UCSD-AML1 (cell line): Measurements from ENCODE around the gene MYBPC2.

ENCODE experiments used
- DNase-seq: peaks from one replicate; lab custom pipeline; 2025; ENCODE audit not compliant: unreplicated experiment; lab: John Stamatoyannopoulos, UW

The MYBPC2 gene

DNA sequence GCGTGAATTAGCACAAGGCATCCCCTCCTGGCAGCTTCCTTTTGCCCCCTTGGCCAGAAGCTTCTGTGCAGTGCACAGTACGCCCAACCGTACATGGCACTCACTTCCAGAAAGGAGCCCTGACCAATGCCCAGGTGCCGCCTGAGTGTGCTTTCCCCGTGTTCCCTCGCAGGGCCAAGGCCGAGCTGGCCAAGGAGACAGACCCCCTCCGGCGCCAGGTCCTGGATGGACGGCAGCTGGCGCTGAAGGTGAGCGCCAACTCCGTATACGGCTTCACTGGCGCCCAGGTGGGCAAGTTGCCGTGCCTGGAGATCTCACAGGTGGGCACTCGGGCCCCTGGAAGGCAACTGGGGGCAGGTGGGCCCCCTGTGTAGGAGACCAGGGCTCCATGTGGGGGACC lies 23.3 kb upstream of the MYBPC2 start:
- no peak for DNase-seq

DNA sequence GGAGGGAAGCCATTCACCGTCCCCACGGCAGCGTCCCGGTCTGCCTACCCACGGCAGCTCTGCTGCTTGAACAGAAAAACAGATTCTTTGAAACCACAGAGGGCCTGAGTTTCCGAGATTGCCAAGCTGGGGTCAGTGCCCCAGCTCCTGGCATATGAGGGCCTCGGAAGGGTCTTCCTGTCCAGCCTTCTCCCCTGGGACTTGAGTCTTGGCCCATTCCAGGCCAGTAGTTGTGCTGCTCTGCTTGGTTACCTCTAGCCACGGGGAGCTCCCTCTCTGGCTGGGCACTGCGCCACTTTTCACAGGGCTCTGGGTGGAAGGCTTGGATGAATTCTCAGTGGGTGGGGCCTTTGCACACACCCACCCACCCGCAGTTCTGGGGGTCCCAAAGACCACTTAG lies 22.6 kb upstream of the MYBPC2 start:
- no peak for DNase-seq

- DNase-seq, result no peak
These were observed 20.3 kb upstream of the MYBPC2 start for GRCh38 chr19:50412419-50412818.

GRCh38 chr19:50413096-50413495 lies 19.6 kb upstream of the MYBPC2 start:
- DNase-seq, result no peak

- no peak for DNase-seq
These were observed 19.2 kb upstream of the MYBPC2 start for GRCh38 chr19:50413531-50413930.

DNA sequence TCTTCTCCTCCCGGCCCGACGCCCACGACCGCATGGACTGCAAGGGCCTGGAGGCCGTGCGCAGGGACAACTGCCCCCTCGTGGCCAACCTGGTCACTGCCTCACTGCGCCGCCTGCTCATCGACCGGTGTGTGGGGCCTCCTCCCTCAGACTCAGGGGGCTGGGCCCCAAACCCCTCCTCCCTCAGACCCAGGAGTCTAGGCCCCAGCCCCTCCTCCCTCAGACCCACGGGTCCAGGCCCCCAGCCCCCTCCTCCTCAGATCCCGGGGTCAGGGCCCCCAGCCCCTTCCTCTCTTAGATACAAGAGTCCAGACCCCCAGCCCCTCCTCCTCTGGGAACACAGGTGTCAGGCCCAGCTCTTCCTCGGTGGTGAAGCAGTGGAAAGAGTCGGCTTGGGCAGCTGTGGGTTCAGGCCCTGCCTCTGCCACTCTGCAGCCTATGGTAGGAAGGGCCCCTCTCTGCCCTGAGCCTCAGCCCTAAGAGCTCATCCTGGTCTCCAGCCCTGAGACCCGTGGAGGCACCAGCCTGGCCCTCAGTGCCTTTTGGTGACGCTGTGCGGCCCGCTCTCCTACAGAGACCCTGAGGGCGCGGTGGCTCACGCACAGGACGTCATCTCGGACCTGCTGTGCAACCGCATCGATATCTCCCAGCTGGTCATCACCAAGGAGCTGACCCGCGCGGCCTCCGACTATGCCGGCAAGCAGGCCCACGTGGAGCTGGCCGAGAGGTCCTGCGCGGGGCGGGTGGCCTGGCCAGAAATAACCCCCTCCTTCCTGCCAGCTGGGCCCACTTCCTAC lies 17.6 kb upstream of the MYBPC2 start:
- peak; percentile 63 for DNase-seq

- peak; percentile 33 for DNase-seq
These were observed 17.0 kb upstream of the MYBPC2 start for GRCh38 chr19:50415661-50416033.

GRCh38 chr19:50416034-50416977 lies 16.4 kb upstream of the MYBPC2 start:
- DNase-seq, result no peak

DNA sequence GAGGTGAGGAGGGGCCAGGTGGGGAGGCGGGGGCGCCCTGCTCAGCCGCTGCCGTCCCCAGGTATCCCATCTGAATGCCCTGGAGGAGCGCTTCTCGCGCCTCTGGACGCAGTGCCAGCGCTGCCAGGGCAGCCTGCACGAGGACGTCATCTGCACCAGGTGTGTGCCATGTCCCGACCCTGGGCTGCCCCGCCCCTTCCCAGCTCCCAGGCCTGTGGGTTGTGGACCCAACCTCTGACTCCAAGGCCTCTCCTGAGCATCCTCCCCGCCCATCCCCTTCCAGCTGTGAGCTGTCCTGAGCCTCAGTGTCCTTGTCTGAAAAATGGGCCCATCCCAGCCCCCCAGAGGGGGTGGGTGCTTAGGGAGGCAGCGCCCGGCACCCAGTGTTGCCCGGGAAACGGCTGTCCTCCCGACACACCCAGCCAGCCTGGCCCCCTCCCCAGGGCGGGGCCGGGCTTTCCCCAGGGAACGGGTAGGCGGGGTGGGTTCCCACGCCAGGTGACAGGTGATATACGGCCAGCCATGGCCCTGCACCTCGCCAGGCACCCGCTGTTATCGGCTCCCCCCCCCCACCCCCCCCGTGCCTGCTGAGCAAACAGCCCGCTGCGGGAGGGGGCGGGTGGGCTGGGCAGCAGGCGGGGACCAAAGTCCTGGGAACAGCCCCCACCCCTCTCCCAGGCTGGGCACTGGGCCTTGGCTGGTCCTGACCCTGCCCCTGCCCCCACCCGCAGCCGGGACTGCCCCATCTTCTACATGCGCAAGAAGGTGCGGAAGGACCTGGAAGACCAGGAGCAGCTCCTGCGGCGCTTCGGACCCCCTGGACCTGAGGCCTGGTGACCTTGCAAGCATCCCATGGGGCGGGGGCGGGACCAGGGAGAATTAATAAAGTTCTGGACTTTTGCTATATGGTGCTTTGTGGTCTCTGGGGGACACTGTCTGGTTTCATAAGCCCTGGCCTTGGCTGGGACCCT lies 15.3 kb upstream of the MYBPC2 start:
- DNase-seq, result no peak

DNA sequence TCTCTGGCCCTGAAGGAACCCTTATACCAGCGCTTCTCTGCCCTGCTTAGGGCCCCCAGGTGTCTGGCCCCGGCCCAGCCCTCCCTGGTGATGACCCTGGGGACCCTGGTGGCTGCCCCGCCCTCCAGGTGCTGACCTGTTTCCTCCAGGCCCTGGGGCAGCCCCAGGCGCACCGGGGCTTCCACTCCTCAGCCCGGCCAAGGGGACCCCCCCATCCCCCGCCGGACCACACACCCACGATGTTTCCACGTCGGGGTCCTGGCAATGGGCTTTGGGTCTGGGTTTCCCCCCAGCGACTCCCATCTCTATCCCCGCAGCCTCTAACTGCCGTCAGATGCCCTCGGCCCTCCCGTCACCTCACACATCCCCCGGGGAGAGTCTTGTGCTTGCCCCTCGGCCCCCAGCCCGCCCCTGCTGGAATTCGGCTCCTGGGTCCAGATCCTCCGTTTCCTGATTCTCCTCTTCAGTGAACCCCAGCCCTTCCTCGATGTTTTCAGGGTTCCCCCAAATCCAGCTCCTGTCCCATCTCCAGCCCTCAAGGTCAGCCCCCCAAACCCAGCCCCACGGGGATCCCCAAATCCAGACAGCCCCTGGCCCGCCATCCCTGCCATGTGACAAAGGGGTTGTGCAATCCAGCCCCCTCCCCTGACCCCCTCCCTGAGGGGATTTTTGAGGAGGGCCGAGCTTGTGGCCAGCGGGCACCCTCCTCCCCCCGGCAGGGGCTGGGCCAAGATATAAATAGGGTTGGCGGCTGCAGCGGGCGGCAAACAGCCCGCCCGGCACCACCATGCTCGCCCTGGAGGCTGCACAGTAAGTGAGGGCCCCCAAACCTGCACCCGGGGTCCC lies 14.3 kb upstream of the MYBPC2 start, which contains the start of gene SPIB:
Gene SPIB, plus strand, starts transcription at position 763 of the 846 bp plus-strand sequence. Its CDS starts 25 bp downstream, at position 788.
- DNase-seq, result no peak

- DNase-seq, result no peak
These were observed 13.6 kb upstream of the MYBPC2 start for GRCh38 chr19:50419022-50419579.

- no peak for DNase-seq
These were observed 13.1 kb upstream of the MYBPC2 start for GRCh38 chr19:50419580-50420035.

- DNase-seq, result no peak
These were observed 12.6 kb upstream of the MYBPC2 start for GRCh38 chr19:50420127-50420526.

DNA sequence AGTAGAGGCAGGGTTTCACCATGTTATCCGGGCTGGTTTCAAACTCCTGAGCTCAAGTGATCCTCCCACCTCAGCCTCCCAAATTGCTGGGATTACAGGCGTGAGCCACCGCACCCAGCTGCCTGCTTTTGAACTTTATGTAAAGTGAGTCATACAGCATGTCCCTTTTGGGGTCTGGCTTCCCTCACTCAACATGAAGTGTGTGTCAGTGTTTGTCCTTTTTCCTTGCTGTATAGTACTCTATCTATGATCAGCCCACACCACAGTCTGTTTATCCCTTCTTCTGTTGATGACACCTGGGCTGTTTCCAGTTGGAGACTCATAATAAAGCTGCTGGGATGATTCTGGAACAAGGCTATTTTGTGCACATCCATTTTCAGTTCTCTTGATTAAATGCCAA lies 11.9 kb upstream of the MYBPC2 start:
- no peak for DNase-seq

DNA sequence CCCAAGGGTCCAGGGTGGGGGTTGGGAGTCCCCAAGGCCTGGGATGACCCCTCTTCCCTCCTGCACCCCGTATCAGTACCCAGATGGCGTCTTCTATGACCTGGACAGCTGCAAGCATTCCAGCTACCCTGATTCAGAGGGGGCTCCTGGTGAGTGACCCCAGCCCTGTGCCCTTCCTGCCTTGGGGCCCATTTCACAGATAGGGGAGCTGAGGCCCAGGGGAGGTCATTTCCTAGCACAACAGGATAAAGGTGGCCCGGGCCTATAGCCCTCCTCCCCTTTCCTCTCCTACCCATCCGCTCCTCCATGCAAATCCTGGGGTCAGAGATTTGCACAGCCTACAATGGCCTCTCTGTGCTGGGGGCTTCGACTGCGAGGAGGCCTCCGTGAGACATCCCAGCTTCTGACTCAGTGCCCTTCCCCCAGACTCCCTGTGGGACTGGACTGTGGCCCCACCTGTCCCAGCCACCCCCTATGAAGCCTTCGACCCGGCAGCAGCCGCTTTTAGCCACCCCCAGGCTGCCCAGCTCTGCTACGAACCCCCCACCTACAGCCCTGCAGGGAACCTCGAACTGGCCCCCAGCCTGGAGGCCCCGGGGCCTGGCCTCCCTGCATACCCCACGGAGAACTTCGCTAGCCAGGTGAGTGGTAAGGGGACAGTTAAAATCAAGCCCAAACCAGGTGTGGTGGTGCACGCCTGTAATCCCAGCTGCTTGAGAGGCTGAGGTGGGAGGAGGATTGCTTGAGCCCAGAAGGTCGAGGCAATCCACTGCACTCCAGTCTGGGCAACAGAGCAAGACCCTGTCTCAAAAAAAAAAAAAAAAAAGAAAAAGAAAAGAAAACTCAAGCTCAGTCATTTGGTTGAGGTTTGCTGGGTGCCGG lies 10.1 kb upstream of the MYBPC2 start:
- no peak for DNase-seq

- no peak for DNase-seq
These were observed 9.2 kb upstream of the MYBPC2 start for GRCh38 chr19:50423279-50424113.

GRCh38 chr19:50425581-50425980 lies 7.1 kb upstream of the MYBPC2 start:
- no peak for DNase-seq
